GM12865 (cell line): ENCODE results near the gene KASH5.

Source experiments
- DNase-seq: peaks from one replicate; pipeline ENCODE4 v3.0.0; 2010; ENCODE audit warnings: low read depth
- H3K4me3 ChIP-seq: 2 replicates; pipeline ENCODE4 v1.5.1; 2011; ENCODE audit warnings: mild to moderate bottlenecking, low read depth, low read length, control low read depth
- CTCF ChIP-seq: IDR thresholded peaks from 2 replicates; pipeline ENCODE4 v1.5.1; 2011; ENCODE audit warnings: low read length, control low read depth, low read depth, inconsistent platforms; ENCODE audit not compliant: insufficient read depth; ENCODE audit errors: missing control alignments

KASH5 gene

DNA sequence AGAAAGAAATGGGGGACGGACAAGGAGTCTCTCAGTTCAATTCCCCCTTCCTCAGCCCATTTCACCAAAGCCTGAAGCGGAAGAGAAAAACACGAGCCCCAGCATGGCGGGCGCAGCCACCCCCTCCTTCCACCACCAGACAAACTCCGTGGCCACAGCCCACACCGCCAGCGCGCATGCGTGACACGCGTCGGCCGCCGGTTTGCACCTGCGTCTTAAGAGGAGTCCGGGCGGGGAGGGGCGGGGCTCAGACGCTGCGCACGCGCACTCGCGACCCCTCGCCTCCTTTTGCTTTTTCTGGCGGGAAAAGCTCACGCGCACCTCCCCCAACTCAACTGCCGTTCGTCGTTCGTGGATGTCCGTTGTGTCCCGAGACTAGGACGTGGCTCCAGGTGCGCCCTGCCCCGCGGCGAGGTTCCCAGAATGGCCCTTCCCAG is at the start of gene KASH5:
KASH5 (plus strand) TSS at position 314 of the 437 bp plus-strand sequence. CDS start 2,635 bp downstream, outside the sequence.
- H3K4me3 ChIP-seq = peak within 1 kb of the TSS; percentile 50
- no peak for TF ChIP-seq CTCF
- DNase-seq = peak; percentile 96

DNA sequence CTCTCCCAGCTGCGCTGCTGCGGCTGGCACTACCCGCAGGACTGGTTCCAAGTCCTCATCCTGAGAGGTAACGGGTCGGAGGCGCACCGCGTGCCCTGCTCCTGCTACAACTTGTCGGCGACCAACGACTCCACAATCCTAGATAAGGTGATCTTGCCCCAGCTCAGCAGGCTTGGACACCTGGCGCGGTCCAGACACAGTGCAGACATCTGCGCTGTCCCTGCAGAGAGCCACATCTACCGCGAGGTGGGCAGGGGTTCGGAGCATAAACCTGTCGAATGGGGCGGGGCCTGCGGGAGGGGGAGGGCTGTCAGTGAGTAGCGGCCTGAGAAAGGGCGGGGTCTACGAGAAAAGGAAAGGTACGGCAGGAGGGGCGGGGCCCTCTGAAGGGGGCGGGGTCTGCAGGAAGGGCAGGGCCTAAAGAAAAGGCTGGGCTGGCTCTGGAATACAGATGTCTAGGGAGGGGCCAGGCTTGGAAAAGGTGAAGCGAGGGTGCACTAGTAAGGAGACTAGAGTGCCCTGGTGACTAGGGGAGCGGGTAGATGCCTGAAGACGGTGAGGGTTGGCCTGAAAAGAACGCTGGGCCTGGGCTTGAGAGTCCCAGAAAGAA is 49.3 kb upstream of the KASH5 start:
- DNase-seq = peak; percentile 70
- peak overlapping the region; percentile 53 for H3K4me3 ChIP-seq
- TF ChIP-seq CTCF = no peak

GRCh38 chr19:49339301-49340068 is 48.6 kb upstream of the KASH5 start:
- TF ChIP-seq CTCF = no peak
- peak; percentile 89 for DNase-seq
- H3K4me3 ChIP-seq = peak overlapping the region; percentile 53

GRCh38 chr19:49340069-49340864 is 47.8 kb upstream of the KASH5 start:
- H3K4me3 ChIP-seq = peak overlapping the region; percentile 53
- TF ChIP-seq CTCF = no peak
- DNase-seq = peak; percentile 96

- DNase-seq = no peak
- H3K4me3 ChIP-seq = no peak overlapping the region
- no peak for TF ChIP-seq CTCF
These were observed 47.0 kb upstream of the KASH5 start for GRCh38 chr19:49340865-49341718.

GRCh38 chr19:49342291-49342721 is 45.7 kb upstream of the KASH5 start:
- TF ChIP-seq CTCF = no peak
- no peak overlapping the region for H3K4me3 ChIP-seq
- no peak for DNase-seq
